BLaER1 treated with 17β-estradiol and CSF1 and Interleukin-3, amounts not matched to agents 10 nM and 100 nM (cell line): ENCODE data around the gene CTCF.

Source experiments
- H3K27ac ChIP-seq, 11 experiments: shearing (Covaris generic); formaldehyde crosslinking; 2 replicates each; pipeline ENCODE4 v1.8.1; 2022
- H3K27me3 ChIP-seq, 11 experiments: shearing (Covaris generic); formaldehyde crosslinking; 2 replicates each; pipeline ENCODE4 v1.8.1; 2022
- H3K36me3 ChIP-seq, 11 experiments: shearing (Covaris generic); formaldehyde crosslinking; 2 replicates each; pipeline ENCODE4 v1.8.1; 2022
- H3K4me1 ChIP-seq, 10 experiments: shearing (Covaris generic); formaldehyde crosslinking; 2 replicates each; pipeline ENCODE4 v1.8.1; 2022
- H3K4me2 ChIP-seq, 11 experiments: shearing (Covaris generic); formaldehyde crosslinking; 2 replicates each; pipeline ENCODE4 v1.8.1; 2022
- H3K4me3 ChIP-seq, 10 experiments: shearing (Covaris generic); formaldehyde crosslinking; 2 replicates each; pipeline ENCODE4 v1.8.1; 2022
- H3K9ac ChIP-seq, 11 experiments: shearing (Covaris generic); formaldehyde crosslinking; 2 replicates each; pipeline ENCODE4 v1.8.1; 2022
- H3K9me3 ChIP-seq, 11 experiments: shearing (Covaris generic); formaldehyde crosslinking; replicated peaks in 1 of 11; 2 replicates each; pipeline ENCODE4 v1.8.1; 2022
- H4K20me1 ChIP-seq, 11 experiments: shearing (Covaris generic); formaldehyde crosslinking; 2 replicates each; pipeline ENCODE4 v1.8.1; 2022
- Cebpa-rat ChIP-seq, 11 experiments: shearing (Covaris generic); IDR thresholded peaks; 2 replicates each; pipeline ENCODE4 v1.8.1; 2022

CTCF gene

GRCh38 chr16:67548265-67549126, 13.8 kb upstream of the CTCF start:
- Histone ChIP-seq H3K36me3 (peaks cover 27 to 77% (median 53%) of the 10 kb centered on the region in 11 experiments), H3K9ac (peak overlapping the region; percentile 16 to 85 (median 71); a peak in 20 of 22 replicates), H4K20me1 (peaks cover 0 to 69% (median 45%) of the 10 kb centered on the region in 11 experiments; a peak in 19 of 22 replicates), H3K9me3 (no peaks in the 10 kb centered on the region), H3K27me3 (no peaks in the 10 kb centered on the region), H3K4me1 (peaks cover 80 to 100% (median 100%) of the 10 kb centered on the region in 10 experiments), H3K4me2 (peak overlapping the region; percentile 63 to 98 (median 91)), H3K27ac (peak overlapping the region; percentile 13 to 96 (median 81); a peak in 21 of 22 replicates), H3K4me3 (peak overlapping the region in 7 of 10 experiments; percentile 37 to 53 (median 47); a peak in 12 of 20 replicates)
- TF ChIP-seq Cebpa-rat (IDR thresholded peaks at IDR 0.05): no peak

- Histone ChIP-seq H3K9me3 (no peaks in the 10 kb centered on the region), H3K4me3 (peak overlapping the region in 3 of 10 experiments; percentile 5 to 47 (median 15); a peak in 2 of 20 replicates), H3K36me3 (peaks cover 21 to 75% (median 45%) of the 10 kb centered on the region in 11 experiments; a peak in 20 of 22 replicates), H3K4me2 (peak overlapping the region in 10 of 11 experiments; percentile 79 to 98 (median 92); a peak in 18 of 22 replicates), H3K9ac (peak overlapping the region in 10 of 11 experiments; percentile 16 to 85 (median 72); a peak in 18 of 22 replicates), H3K27me3 (no peaks in the 10 kb centered on the region), H4K20me1 (peaks cover 0 to 61% (median 38%) of the 10 kb centered on the region in 11 experiments; a peak in 19 of 22 replicates), H3K27ac (peak overlapping the region in 10 of 11 experiments; percentile 38 to 96 (median 81); a peak in 18 of 22 replicates), H3K4me1 (peaks cover 80 to 100% (median 100%) of the 10 kb centered on the region in 10 experiments)
- TF ChIP-seq Cebpa-rat (IDR thresholded peaks at IDR 0.05): no peak
These were observed 13.1 kb upstream of the CTCF start for GRCh38 chr16:67549240-67549639.

- Histone ChIP-seq H3K9me3 (no peaks in the 10 kb centered on the region), H3K27me3 (no peaks in the 10 kb centered on the region), H4K20me1 (peaks cover 0 to 54% (median 31%) of the 10 kb centered on the region in 11 experiments; a peak in 16 of 22 replicates), H3K36me3 (peaks cover 21 to 74% (median 40%) of the 10 kb centered on the region in 11 experiments; a peak in 19 of 22 replicates), H3K4me1 (peaks cover 80 to 100% (median 100%) of the 10 kb centered on the region in 10 experiments), H3K4me2 (peak overlapping the region in 9 of 11 experiments; percentile 79 to 98 (median 93); a peak in 18 of 22 replicates), H3K27ac (peak overlapping the region in 9 of 11 experiments; percentile 18 to 96 (median 81); a peak in 16 of 22 replicates), H3K9ac (peak overlapping the region in 6 of 11 experiments; percentile 15 to 85 (median 82); a peak in 10 of 22 replicates), H3K4me3 (no peak overlapping the region)
- TF ChIP-seq Cebpa-rat (IDR thresholded peaks at IDR 0.05): no peak
These were observed 12.4 kb upstream of the CTCF start for GRCh38 chr16:67549936-67550335.

GRCh38 chr16:67551091-67551490, 11.2 kb upstream of the CTCF start:
- Histone ChIP-seq H3K4me2 (peak overlapping the region in 8 of 11 experiments; percentile 84 to 98 (median 94); a peak in 16 of 22 replicates), H3K4me1 (peaks cover 80 to 100% (median 100%) of the 10 kb centered on the region in 10 experiments), H3K9me3 (no peaks in the 10 kb centered on the region), H3K9ac (peak overlapping the region in 2 of 11 experiments; percentile 14 to 67; a peak in 1 of 22 replicates), H3K27ac (peak overlapping the region in 7 of 11 experiments; percentile 58 to 96 (median 74); a peak in 14 of 22 replicates), H3K4me3 (no peak overlapping the region), H3K27me3 (no peaks in the 10 kb centered on the region), H4K20me1 (peaks cover 0 to 45% (median 24%) of the 10 kb centered on the region in 11 experiments; a peak in 16 of 22 replicates), H3K36me3 (peaks cover 12 to 62% (median 38%) of the 10 kb centered on the region in 11 experiments; a peak in 19 of 22 replicates)
- no peak for TF ChIP-seq Cebpa-rat (IDR thresholded peaks at IDR 0.05)

- Histone ChIP-seq H3K4me1 (peaks cover 80 to 100% (median 100%) of the 10 kb centered on the region in 10 experiments), H3K4me3 (no peak overlapping the region), H3K9me3 (no peaks in the 10 kb centered on the region), H3K27ac (peak overlapping the region; percentile 23 to 96 (median 72); a peak in 21 of 22 replicates), H3K36me3 (peaks cover 5 to 55% (median 31%) of the 10 kb centered on the region in 11 experiments; a peak in 16 of 22 replicates), H3K9ac (peak overlapping the region in 10 of 11 experiments; percentile 32 to 67 (median 51); a peak in 14 of 22 replicates), H4K20me1 (peaks cover 3 to 44% (median 17%) of the 10 kb centered on the region in 11 experiments; a peak in 16 of 22 replicates), H3K4me2 (peak overlapping the region; percentile 66 to 98 (median 91)), H3K27me3 (no peaks in the 10 kb centered on the region)
- no peak for TF ChIP-seq Cebpa-rat (IDR thresholded peaks at IDR 0.05)
These were observed 10.4 kb upstream of the CTCF start for GRCh38 chr16:67551972-67552371.

- H3K4me2 ChIP-seq: peak overlapping the region; percentile 66 to 98 (median 91)
- H3K27me3 ChIP-seq: no peaks in the 10 kb centered on the region
- peaks cover 5 to 54% (median 30%) of the 10 kb centered on the region in 11 experiments; a peak in 16 of 22 replicates for H3K36me3 ChIP-seq
- H3K9me3 ChIP-seq: no peaks in the 10 kb centered on the region
- no peak for TF ChIP-seq Cebpa-rat (IDR thresholded peaks at IDR 0.05)
- peaks cover 80 to 100% (median 100%) of the 10 kb centered on the region in 10 experiments for H3K4me1 ChIP-seq
- peaks cover 2 to 39% (median 12%) of the 10 kb centered on the region in 11 experiments; a peak in 15 of 22 replicates for H4K20me1 ChIP-seq
- H3K4me3 ChIP-seq: 0 out of 20 replicates have a peak overlapping the region, but pooled peaks of 5 of the 10 experiments have one; percentile 1 to 31 (median 9)
- peak overlapping the region; percentile 32 to 67 (median 50); a peak in 18 of 22 replicates for H3K9ac ChIP-seq
- H3K27ac ChIP-seq: peak overlapping the region; percentile 23 to 96 (median 72); a peak in 21 of 22 replicates
These were observed 9.8 kb upstream of the CTCF start for GRCh38 chr16:67552476-67552875.

- Histone ChIP-seq H4K20me1 (peaks cover 0 to 47% (median 0%) of the 10 kb centered on the region in 11 experiments; a peak in 5 of 22 replicates), H3K27ac (peak overlapping the region; percentile 52 to 96 (median 72); a peak in 21 of 22 replicates), H3K4me3 (peak overlapping the region in 2 of 10 experiments; percentile 17 to 24; a peak in 2 of 20 replicates), H3K36me3 (peaks cover 0 to 51% (median 25%) of the 10 kb centered on the region in 11 experiments; a peak in 15 of 22 replicates), H3K4me2 (peak overlapping the region; percentile 70 to 98 (median 88)), H3K27me3 (no peaks in the 10 kb centered on the region), H3K4me1 (peaks cover 94 to 100% (median 100%) of the 10 kb centered on the region in 10 experiments), H3K9me3 (no peaks in the 10 kb centered on the region), H3K9ac (peak overlapping the region in 9 of 11 experiments; percentile 5 to 61 (median 43); a peak in 12 of 22 replicates)
- no peak for TF ChIP-seq Cebpa-rat (IDR thresholded peaks at IDR 0.05)
These were observed 6.5 kb upstream of the CTCF start for GRCh38 chr16:67555795-67556212.

GRCh38 chr16:67558859-67559258, 3.5 kb upstream of the CTCF start:
- H3K9me3 ChIP-seq: no peaks in the 10 kb centered on the region
- peak overlapping the region in 3 of 11 experiments; percentile 3 to 49 (median 11); a peak in 1 of 22 replicates for H3K9ac ChIP-seq
- H3K4me3 ChIP-seq: no peak overlapping the region
- peaks cover 0 to 36% (median 20%) of the 10 kb centered on the region in 11 experiments; a peak in 14 of 22 replicates for H3K36me3 ChIP-seq
- H3K27me3 ChIP-seq: no peaks in the 10 kb centered on the region
- peak overlapping the region in 7 of 11 experiments; percentile 5 to 96 (median 72); a peak in 7 of 22 replicates for H3K27ac ChIP-seq
- H4K20me1 ChIP-seq: peaks cover 0 to 45% (median 0%) of the 10 kb centered on the region in 11 experiments; a peak in 7 of 22 replicates
- peak overlapping the region in 10 of 11 experiments; percentile 84 to 98 (median 95); a peak in 18 of 22 replicates for H3K4me2 ChIP-seq
- TF ChIP-seq Cebpa-rat (IDR thresholded peaks at IDR 0.05): no peak
- peaks cover 75 to 78% (median 77%) of the 10 kb centered on the region in 10 experiments for H3K4me1 ChIP-seq
